NK-92 treated with Interleukin-12 subunit alpha and Interleukin-12 subunit beta, amount 100 ng/mL, for 24 hours (cell line): ENCODE measurements around the gene IL1A.

Experiments used
- DNase-seq: peaks from one replicate; lab custom pipeline; 2025; lab: John Stamatoyannopoulos, UW

The IL1A gene

DNA sequence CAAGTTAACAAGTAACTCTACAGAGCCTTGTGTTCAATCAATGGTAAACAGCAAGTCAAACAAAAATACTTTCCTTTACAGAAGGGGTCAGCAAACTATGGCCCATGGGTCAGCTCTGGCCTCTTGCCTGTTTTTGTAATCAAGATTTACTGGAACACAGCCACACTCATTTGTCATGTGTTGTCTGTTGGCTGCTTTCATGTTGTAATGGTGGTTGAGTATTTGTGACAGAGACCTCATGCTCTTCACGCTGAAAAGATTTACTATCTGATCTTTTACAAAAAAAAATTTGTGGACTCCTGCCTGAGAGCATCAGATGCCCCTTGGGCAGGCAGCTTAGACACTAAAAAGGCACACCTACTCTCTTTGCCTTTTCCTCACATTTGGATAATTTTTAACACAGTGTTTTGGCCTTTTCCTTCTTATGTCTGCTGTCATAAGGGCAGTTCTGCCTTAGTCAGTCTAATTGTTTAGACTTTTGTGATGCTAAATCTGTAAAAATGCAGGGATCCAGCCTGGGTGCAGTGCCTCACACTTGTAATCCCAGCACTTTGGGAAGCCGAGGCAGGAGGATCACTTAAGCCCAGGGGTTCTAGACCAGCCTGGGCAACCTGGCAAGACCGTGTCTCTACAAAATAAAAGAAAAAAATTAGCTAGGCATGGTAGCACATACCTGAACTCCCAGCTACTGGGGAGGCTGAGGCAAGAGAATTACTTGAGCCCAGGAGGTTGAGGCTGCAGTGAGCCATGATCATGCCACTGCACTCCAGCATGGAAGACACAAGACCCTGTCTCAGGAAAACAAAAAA lies 34.0 kb upstream of the IL1A start:
- DNase-seq: no peak

DNA sequence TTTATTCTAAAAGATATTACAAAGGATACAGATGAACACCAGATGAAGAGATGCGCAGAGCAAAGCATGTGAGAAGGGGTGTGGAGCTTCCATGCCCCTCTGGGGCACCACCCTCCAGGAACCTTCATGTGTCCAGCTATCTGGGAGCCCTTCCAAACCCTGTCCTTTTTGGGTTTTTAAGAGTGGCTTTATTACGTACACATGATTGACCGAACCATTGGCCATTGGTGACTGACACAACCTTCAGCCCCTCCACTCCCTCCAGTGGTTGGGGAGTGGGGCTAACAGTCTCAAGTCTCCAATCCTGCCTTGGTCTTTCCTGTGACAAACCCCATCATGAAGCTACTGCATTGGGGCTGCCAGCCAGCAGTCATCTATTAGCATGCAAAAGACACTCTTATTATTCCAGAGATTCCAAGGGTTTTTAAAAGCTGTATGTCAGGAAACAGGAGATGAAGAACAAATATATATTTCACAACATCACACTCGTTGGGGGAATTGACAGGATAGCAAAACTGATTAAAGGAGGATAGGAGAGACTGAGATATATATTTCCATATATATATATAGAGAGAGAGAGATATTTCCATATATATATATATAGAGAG lies 32.9 kb upstream of the IL1A start:
- no peak for DNase-seq

DNA sequence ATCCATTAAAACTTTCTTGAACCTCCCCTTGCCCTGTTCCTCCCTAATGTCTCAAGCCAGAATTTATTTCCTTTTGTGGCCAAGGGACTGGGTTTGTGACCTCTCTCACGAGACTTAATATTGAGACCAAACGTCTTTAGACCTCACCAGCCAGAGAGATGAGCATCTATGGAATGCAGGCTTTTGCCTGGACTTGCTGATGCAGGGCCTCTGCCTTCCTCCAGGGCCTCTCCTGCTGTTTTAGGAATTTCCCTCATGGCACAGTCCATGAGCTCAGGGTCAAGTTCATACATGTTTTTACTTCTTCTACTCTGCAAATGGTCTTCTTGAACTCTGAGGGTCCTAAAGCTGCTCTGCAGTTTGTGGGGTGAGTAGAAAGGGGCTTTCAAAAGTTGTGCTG lies 30.0 kb upstream of the IL1A start:
- no peak for DNase-seq

DNA sequence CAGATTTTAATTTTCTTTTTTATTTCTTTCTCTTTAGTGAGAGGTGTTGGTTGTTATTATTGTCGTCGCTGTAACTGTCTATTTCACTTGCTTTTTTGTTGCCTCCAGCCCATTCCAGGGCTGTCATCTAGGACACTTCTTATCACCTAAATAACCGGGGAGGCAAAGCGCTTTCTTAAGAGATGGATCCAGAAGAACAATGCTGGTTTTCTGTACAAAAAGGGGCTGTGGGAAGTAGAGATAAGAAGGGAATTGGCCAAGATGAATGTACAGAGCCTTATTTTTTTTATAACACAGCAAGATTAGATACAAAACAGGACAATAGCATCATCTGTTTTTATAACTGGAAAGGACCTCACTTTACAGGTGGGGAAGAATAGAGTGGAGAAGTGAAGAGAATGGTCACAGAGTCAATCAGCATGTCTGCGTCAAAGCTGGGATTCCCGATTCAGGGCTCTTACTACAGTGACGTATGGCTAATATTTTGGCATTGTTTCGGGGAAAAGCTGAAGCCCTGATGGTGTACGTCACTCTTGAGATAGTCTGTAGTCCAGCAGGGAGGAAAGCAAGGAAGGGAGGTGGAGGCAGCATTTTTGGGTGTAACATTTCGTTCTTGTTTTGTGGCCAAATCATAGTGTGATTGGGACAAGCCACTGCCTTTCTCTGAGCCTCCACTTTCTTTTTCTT lies 29.1 kb upstream of the IL1A start:
- no peak for DNase-seq

DNA sequence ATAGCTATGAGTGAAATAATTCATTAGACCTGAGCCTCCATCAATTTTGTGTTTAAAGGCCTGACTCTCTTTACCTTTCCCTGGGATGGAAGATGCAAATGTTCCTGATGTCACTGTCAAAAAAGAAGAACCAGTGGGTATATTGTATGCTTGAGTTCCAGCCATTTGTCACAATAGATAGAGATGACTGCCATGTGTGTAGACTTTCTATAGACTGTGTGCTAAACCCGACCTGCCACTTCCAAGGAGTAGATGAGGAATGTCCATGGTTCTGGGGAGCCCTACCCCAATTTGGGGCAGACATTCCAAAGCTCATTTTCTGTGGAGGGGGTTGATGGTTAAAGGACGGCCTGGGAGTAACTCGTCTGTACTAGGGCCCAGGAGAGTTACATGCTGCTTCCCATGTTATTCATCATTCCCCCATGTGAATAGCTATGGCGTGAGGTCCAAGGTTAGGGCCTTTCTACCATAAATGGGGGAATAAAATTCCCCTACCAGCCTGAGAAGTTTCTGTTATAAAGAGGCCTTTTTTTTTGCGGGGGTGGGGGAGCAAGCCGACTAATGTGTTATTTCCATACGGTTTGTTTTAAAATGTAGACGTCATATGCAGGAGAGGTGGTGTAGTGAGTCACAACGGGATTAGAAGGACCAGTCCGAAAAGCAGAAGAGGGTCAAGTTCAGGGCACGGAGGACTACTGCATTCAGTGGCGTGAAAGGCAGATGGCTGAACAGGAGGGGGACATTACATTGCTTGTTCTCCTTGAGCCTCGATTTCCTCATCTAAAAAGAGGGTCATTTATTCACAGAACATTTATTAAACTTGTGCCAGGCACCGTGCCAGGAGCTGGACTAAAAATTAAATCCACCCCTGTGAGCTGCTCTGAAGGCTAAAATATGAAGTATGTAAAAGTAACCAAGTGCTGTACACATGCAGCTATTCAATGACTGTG lies 28.3 kb upstream of the IL1A start:
- DNase-seq: no peak

DNA sequence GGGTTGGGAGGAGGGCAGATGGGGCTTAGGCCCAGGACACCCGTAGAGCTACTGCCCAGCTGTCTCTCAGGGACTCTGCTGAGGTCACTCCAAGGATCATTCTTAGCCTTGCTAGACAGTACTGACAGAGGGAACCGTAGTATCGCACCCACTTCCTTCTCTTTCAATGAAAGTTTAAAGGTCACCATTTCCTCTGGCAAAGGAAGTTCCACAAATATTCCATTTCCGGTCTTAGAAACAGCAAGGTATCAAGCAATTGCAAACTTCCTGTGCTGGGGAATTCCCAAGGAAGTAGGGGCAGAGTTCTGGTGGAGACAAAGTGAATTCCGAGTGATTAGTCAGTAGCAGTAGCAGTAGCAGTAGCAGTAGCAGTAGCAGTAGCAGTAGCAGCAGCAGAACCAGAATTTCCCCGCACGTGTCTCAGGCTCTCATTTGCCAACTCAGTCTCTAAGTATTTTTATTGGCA lies 27.6 kb upstream of the IL1A start:
- DNase-seq: no peak

DNA sequence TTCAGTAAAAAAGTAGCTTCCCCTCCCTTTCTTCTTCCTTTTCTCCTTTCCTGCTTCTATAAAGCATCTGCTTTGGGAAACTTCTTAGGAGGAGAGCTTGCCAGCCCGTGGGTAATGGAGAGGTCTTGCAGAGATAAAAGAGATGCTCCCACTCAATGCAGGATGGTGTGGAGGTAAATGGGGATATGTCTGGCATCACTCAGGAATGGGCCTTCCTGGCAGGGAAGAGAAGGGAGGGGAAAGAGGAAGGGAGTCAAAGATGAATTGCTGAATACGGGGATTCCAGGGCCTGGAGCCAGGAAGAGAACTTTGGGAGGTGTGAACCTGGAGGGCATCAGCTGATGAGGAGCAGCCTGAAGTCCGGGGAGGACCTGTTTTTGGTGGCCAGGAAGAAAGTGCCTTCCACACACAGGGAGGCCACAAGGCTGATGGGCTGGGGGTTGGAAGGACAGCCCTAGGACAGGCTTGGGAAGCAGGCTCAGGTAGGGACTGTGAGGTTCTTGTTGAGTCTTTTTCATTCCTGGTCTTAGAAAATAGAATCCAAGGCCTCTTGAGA lies 27.1 kb upstream of the IL1A start:
- DNase-seq: no peak

DNA sequence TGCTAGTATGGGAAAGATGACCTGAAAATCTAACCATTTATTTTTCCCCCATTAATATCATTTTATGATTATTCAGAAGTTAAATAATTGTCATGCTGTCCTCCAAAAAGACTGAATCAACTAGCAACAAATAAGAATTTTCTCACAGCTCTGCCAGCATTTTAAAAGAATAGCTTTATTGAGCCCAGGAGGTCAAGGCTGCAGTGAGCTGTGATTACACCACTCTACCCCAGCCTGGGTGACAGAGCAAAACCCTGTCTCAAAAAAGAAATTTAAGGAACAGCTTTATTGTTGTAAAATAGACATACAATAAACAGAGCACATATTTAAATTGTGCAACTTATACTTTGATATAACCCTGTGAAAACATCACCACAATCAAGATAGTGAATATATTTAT lies 24.8 kb upstream of the IL1A start:
- no peak for DNase-seq

DNA sequence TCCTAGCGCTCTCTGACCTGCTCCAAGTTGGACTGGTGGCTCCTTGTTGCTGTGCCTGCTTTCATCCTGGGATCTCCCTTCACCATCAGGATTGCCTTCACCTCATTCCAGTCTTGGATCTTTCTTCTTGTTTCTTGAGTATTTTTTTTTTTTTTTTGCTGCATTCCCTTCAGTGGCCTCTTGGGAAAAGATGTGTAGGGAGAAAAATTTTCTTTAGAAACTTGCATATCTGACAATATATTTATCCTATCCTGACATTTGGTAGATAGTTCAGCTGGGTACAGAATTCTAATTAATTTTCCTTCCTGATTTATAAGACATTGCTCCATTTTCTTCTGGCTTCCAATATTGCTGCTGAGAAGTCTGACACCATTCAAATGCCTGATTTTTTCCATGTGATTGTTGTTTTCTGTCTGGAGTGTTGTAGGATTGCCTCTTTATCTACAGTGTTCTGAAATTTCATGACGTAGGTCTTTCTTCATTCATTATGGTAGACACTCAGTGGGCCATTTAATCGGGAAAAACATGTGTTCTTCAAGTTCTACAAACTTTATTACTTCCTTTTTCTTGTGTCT lies 23.0 kb upstream of the IL1A start:
- DNase-seq: no peak

DNA sequence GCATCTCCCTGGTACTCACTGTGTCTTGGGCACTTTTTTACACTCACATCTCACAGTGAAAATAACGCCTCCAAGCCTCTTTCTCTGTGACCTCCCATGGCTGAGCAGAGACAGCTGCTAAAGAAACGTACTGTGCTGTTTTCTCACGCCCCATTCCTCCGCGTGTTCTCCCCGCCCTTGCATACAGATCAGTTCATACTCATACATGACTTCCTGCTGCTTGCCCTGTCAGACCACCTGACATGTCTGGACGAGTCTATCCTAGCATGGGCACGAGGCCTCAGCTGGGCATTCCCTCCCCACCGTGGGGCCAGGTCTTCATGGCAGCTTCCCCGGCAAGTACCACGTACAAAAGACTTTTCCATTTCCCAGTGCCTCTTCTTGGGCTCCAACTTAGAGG lies 21.2 kb upstream of the IL1A start:
- no peak for DNase-seq

DNA sequence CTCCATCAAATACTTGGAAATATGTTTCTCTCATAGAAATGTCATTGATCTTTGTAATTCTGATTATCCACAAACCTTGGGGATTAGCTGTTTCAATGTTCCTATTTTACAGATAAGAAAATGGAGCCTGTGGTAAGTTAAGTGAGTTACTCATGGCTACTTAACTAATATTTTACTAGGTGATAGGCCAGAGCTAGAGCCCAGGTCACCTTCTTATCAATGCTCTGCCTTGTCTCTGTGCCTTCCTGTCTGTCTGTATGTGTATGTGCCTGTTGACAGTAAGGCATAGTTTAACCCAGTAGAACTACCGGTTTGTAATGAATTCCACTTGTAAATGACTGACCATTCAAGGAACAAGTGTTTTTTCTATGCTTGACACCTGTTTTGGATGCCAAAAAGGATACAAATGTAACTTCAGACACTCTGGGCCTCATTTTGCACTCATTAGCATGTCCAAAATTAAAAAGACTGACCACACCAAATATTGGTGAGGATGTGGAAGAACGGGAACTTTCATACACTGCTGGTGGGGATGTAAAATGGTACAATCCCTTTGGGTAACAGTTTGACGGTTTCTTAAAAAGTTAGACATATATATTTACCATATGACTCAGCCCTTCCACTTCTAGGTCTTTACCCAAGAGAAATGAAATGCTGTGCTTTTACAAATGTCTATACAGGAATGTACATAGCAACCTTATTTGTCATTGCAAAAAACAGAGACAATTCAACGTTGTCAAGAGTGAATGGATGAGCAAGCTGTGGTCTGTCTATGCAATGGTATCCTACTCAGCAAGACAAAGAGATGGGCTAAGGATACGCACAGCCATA lies 19.6 kb upstream of the IL1A start:
- no peak for DNase-seq

DNA sequence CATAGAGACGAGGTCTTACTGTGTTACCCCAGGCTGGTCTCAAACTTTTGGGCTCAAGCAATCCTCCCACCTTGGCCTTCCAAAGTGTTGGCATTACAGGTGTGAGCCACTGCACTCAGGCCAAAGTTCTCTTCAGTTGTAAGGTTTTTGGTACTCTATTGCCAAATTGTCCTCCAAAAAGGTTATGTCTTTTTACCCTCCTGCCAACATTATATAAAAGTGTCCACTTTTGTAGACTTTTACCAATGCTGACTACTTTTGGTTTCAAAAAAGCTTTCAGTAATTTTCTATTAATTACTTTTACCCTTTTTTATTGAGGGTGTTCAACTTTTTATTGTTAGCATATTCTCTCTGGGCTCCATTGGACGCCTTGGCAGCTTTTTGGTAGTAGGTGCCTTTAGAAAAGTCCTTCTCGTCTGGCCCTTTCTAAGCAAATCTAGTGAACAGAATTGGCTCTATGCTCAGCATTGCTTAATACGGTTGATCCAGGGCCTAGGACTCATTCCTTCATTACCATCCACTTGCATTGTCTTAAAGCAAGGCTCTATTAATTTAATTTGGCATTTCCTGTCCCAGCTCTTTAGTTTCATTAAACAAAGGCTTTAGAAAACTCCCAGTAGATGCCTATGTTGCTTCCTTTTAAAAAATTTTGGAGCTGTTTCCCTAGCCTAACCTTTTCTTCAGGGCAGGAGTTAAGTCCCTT lies 16.7 kb upstream of the IL1A start:
- no peak for DNase-seq

DNA sequence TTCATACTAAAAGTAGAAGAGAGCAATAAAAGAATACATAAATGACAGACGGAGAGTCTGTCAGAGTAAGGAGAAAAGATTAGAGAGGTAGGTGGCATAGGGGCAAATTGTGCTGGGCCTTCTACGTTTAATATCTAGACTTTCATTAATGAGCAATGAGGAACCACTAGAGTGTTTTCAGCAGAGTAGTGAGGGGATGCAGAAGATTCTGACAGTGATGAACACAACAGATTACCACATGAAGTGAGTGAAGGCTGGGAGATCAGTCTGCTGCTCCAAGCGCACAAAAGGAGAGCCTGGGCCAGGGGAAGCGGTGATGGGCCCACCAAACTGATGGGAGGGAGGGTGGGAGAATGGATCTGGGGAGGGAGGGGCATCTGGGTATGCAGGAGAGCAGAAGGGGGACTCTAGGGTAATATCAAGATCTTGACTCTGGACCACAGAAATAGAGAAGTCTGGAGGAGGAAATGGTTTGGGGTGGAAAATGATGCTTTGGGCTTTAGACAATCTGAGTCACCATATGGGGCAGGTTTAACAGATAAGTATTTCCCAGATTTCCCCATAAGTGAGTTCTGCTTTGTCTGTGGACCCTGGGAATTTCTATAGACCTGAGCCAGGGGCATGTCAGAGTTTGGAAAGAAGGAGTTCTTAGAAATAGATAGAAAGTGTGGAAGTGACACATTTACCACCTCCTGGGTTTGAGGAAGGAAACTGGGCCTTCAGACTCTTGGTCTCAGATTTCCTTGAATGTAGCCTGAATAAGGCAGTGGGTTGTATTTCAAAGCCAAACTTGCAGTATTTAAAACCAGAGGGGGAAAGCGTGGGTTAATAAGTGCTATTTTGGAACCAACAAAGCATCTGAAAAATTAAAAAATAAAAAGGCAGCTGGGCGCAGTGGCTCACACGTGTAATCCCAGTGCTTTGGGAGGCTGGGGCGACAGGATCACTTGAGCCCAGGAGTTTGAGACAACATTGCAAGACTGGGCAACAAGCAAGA lies 15.0 kb upstream of the IL1A start:
- no peak for DNase-seq

DNA sequence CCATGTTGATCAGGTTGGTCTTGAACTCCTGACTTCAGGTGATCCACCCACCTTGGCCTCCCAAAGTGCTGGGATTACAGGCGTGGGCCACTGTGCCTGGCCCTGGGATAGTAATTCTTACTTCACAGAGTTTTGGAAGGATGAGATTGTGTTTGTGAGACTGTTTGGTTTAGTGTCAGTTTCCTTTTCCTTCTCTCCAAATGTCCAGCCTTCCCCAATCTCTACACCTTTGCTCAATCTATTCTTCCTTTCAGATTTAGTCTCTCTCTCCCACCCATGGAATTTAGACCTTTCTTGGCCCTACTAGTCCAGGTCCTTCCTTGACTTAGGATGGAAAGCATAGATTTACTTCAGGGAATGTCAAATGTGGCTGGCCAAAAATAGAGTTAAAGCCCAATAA lies 12.2 kb upstream of the IL1A start:
- DNase-seq: no peak

DNA sequence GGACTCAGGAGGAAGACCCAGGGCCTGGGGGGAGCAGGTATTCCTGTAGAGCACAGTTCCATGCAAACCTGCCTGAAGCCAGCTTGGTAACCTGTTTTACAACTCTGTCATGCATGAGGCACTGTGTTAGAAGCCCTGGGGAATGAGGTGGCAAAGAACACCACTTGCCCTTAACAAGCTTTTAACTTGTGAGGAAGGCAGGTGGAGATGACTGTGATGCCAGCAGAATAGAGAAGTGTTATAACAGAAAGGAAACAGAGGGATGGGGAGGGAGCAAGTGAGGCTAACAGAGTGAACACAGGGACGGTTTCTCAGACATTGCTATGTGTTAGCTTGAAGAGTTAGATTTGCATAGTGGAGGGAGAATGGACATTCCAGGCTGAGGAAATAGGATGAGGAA lies 11.5 kb upstream of the IL1A start:
- DNase-seq: no peak

DNA sequence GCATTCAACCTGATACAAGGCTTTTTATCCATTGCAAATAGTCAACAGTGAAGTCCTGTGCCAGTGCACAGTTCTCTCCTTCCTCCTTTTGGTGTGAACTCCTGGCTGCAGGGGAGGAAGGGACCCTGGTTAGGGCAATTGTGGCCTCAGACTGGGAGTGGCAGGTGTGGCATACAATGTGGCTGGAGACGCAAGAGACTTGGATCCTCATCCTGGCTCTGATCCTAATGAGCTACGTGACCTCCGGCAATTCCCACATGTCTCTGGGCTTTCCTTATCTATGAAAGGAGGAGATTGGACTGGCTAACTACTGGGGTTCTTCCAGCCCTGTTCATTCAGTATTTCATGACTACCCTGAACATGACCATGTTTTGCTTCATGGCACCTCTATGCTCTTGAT lies 10.5 kb upstream of the IL1A start:
- no peak for DNase-seq

DNA sequence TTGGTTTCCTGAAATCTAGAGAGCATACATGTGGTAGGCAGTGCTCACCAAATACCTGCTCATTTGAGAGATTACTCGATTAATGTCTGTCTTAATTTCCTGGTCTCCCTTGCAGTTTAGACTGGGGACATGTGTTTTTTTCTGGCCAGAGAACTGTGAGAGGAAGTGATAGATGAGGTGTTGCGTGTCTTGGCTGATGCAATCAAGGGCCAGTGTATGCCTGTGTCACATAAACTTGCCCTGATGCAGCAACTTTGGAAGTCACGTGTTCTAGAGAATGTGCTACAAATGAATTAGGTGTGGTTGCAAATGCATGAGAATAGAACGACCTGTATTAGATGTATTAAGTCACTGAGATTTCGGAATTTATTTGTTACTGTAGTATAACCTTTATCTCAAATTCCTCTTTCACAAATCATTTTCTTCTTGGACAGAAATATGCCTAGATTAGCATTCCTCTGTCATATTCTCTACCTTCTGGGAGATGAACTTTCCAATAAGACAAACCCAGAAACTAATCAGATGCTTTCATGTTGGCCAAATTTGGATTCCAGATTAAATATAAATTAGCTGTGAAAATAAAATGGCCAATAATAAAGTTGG lies 9.9 kb upstream of the IL1A start:
- DNase-seq: peak; percentile 79

DNA sequence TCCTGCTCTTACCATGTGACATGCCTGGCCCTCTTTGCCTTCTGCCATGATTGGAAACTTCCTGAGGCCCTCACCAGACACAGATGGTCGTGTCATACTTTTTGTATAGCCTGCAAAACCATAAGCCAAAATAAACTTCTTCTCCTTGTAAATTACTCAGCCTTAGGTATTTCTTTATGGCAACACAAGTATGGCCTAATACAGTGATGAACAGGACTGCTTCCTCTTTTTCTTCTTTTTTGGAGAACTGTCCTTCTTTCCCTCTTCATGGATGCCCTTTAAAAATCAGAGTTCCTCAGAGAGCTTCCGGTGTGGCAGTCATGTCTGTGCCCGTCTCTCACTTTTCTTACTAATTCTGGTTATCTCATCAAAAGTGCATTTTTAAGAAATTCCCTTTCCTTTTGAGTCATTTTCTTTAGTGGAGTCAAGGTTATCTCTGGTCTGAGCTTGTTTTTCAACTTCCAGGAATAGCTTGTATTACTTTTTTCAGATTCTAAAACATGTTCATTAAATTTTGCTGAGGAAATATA lies 9.2 kb upstream of the IL1A start:
- DNase-seq: no peak
